ENCODE results near the gene MED13. TPM values are rescaled to one million over a fixed set of nuclear protein-coding genes. Genes with fewer than 3 reads are reported as not detected.

Gene MED13
- total and polyA plus RNA-seq, 4 donors: 6.6 to 64.0 (median 26.0) TPM

- TF ChIP-seq CTCF (IDR thresholded peaks at IDR 0.05; ENCODE audit: low read depth, low read length, missing input control) (no peak), HNF4G (IDR thresholded peaks at IDR 0.05) (no peak), NR2F2 (IDR thresholded peaks at IDR 0.05) (no peak), RXRA (IDR thresholded peaks at IDR 0.05) (no peak), GABPA (IDR thresholded peaks at IDR 0.05 in 1 of 2, conservative IDR thresholded peaks at IDR 0.05 in 1 of 2) (no peak)
Observed at GRCh38 chr17:61942085-61942484, 123.0 kb downstream of the MED13 start (continued).

- Histone ChIP-seq H3K4me1 (ENCODE audit: control insufficient read depth in 4 of 4, insufficient read depth in 4 of 4, low read length in 3 of 4) (peaks cover 0 to 15% (median 8%) of the 10 kb centered on the region in 4 donors), H3K9me3 (ENCODE audit: control insufficient read depth in 4 of 4, low read length in 3 of 4) (no peaks in the 10 kb centered on the region), H3K36me3 (ENCODE audit: control insufficient read depth in 4 of 4, insufficient read depth in 3 of 4, low read depth in 1 of 4, low read length in 3 of 4) (peaks cover 0 to 5% (median 4%) of the 10 kb centered on the region in 4 donors), H3K9ac (ENCODE audit: low read depth in 1 of 2, low read length in 2 of 2) (peak overlapping the region in 1 of 2 donors; percentile 82), H3K27ac (ENCODE audit: low read depth in 1 of 2, low read length in 2 of 2) (peak overlapping the region; percentile 72 to 88), H3K27me3 (ENCODE audit: control insufficient read depth in 4 of 4, insufficient read depth in 4 of 4, low read length in 3 of 4) (no peaks in the 10 kb centered on the region), H3K4me3 (ENCODE audit: low read depth in 1 of 3, low read length in 3 of 3) (peak overlapping the region; percentile 63 to 98 (median 88))
- TF ChIP-seq SP1 (IDR thresholded peaks at IDR 0.05) (no peak), ATF3 (IDR thresholded peaks at IDR 0.05) (peak; percentile 13)
- DNase-seq (ENCODE audit: low spot score): no peak
- 46% methylated on average over 4 of the region's 4 CpGs for WGBS
Observed at GRCh38 chr17:61928101-61928436, 137.0 kb downstream of the MED13 start.

- DNase-seq (ENCODE audit: low spot score): peak; percentile 97
- Histone ChIP-seq H3K9ac (ENCODE audit: low read depth in 1 of 2, low read length in 2 of 2) (peak within 1 kb of the TSS; percentile 82 to 88), H3K27me3 (ENCODE audit: control insufficient read depth in 4 of 4, insufficient read depth in 4 of 4, low read length in 3 of 4) (no peaks in the 10 kb centered on the region), H3K4me1 (ENCODE audit: control insufficient read depth in 4 of 4, insufficient read depth in 4 of 4, low read length in 3 of 4) (peaks cover 0 to 15% (median 8%) of the 10 kb centered on the region in 4 donors), H3K27ac (ENCODE audit: low read depth in 1 of 2, low read length in 2 of 2) (peak within 1 kb of the TSS; percentile 72 to 88), H3K9me3 (ENCODE audit: control insufficient read depth in 4 of 4, low read length in 3 of 4) (no peaks in the 10 kb centered on the region), H3K4me3 (ENCODE audit: low read depth in 1 of 3, low read length in 3 of 3) (peak within 1 kb of the TSS; percentile 63 to 98 (median 88)), H3K36me3 (ENCODE audit: control insufficient read depth in 4 of 4, insufficient read depth in 3 of 4, low read depth in 1 of 4, low read length in 3 of 4) (peaks cover 0 to 5% (median 4%) of the 10 kb centered on the region in 4 donors)
- no peak for TF ChIP-seq FOXA2 (IDR thresholded peaks at IDR 0.05)
- TF ChIP-seq JUND (IDR thresholded peaks at IDR 0.05): no peak
- TF ChIP-seq TAF1 (conservative IDR thresholded peaks at IDR 0.05): peak; percentile 45
- peak; percentile 45 for TF ChIP-seq REST (IDR thresholded peaks at IDR 0.05)
- no peak for TF ChIP-seq HNF4G (IDR thresholded peaks at IDR 0.05)
- peak; percentile 21 for TF ChIP-seq NR2F2 (IDR thresholded peaks at IDR 0.05)
- TF ChIP-seq SP1 (IDR thresholded peaks at IDR 0.05): peak; percentile 47
- peak in 1 of 2 donors; percentile 44 for TF ChIP-seq EGR1 (IDR thresholded peaks at IDR 0.05; ENCODE audit: low read depth in 2 of 2)
- no peak for TF ChIP-seq FOXA1 (IDR thresholded peaks at IDR 0.05)
- peak; percentile 34 to 50 for TF ChIP-seq RXRA (IDR thresholded peaks at IDR 0.05)
- peak; percentile 71 for TF ChIP-seq MAX (IDR thresholded peaks at IDR 0.05)
- TF ChIP-seq HNF4A (conservative IDR thresholded peaks at IDR 0.05): peak; percentile 20 to 41
- TF ChIP-seq CTCF (IDR thresholded peaks at IDR 0.05; ENCODE audit: low read depth, low read length, missing input control): no peak
- TF ChIP-seq RAD21 (IDR thresholded peaks at IDR 0.05): peak in 1 of 2 donors; percentile 34
- no peak for TF ChIP-seq ATF3 (IDR thresholded peaks at IDR 0.05)
- TF ChIP-seq ZBTB33 (IDR thresholded peaks at IDR 0.05): peak; percentile 96
- peak; percentile 93 for TF ChIP-seq YY1 (IDR thresholded peaks at IDR 0.05)
- peak in 1 of 2 donors; percentile 81 for TF ChIP-seq GABPA (IDR thresholded peaks at IDR 0.05 in 1 of 2, conservative IDR thresholded peaks at IDR 0.05 in 1 of 2)
- under 1% methylated on average over 58 of the region's 58 CpGs for WGBS
Observed at GRCh38 chr17:61927208-61928100, 137.6 kb downstream of the MED13 start, which contains the start of gene INTS2. Gene INTS2 (minus strand): TSS chr17:61927982. CDS start chr17:61926644, 1,338 bp downstream.

Measured in liver (tissue), 9 donors.